NK-92 (cell line): ENCODE results near the gene MYO19.
"Not testable (repeated sequence)": the region's sequence is repeated elsewhere in the genome, so short reads cannot be mapped to it uniquely, and the experiment has no call there.

Experiments used
- DNase-seq: peaks from one replicate; lab custom pipeline; 2025; ENCODE audit not compliant: unreplicated experiment; lab: John Stamatoyannopoulos, UW

MYO19 gene

GRCh38 chr17:36464765-36465088 is 69.9 kb downstream of the MYO19 start:
- DNase-seq, result no peak

DNA sequence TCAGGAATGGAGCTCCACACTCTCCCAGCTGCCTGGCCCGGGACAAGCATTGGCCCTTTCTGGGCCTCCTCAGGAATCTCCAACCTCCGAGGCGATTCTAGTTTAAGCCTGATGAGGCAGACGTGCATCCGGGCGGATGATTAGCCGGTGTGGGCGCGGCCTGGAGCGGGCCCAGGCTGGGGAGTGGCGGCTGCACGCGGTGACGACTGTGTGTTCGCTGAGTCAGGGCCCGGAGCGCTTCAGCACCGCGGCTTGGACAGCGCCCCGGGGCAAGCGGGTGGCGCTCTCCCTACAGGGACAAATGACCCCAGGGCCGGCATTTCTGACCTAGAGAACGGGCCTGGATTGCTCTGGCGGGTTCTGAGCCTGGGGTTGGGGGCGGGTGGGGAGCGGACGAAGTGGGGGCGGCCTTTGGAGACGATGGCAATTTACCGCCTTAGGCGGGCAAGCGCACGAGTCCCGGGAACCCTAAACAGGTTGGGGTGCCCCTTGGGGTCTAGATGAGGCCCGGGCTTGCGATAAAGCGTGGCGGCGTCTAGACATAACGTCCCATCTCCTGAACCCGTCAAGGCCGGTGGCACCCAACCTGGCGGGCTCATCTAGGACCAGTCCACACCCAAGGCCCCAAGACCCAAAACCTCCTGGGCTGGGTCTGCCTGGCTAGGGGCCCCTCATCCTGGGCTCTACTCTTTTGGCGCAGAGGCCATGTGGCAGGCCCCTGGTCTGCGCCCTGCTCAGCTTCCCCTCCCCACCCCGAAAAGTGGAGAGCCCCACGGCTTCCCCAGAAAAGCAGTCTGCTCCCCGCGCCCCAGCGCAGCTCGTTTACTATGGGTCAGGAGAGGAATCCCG is 70.5 kb downstream of the MYO19 start:
- DNase-seq, result no peak

DNA sequence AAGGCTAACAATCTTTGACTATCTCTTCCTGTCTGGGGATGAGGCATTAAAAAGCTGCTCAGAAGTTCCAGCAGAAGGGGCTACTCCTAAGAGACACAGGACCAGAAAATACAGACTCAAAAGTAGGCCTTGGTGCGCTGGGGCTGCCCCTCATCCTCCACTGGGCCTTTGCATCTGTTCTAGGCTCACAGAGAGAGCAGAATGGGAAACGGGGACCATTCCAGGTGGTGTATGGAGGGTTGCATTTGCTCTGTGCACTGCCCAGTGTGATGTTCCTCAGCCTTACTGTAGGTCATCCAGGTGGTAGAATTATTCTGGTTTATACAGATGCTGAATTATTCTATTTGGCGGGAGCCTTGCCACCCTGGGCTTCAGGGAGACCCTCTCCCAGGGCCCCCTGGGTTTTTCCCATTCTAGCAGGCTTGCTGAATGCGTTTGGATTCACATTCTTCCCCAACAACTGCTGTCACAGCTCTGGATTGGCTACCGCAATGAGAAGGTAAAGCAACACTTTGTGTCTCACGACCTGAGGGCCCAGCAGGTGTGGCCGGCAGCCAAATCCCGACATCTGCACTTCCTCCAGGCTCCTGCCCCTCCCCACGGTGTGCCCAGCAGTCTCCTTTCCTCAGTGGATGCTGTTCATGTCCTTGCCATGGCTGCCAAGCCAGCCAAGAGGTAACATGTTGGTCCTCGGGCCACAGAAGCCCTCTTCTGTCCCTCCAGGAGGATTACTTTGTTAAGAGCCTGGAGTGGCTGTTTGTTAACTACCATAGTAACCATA is 73.1 kb downstream of the MYO19 start:
- DNase-seq, result no peak

GRCh38 chr17:36460265-36460937 is 74.3 kb downstream of the MYO19 start:
- no peak for DNase-seq

GRCh38 chr17:36459601-36460000 is 75.1 kb downstream of the MYO19 start:
- DNase-seq, result no peak

- DNase-seq, result no peak
These were observed 75.6 kb downstream of the MYO19 start for GRCh38 chr17:36459045-36459444.

DNA sequence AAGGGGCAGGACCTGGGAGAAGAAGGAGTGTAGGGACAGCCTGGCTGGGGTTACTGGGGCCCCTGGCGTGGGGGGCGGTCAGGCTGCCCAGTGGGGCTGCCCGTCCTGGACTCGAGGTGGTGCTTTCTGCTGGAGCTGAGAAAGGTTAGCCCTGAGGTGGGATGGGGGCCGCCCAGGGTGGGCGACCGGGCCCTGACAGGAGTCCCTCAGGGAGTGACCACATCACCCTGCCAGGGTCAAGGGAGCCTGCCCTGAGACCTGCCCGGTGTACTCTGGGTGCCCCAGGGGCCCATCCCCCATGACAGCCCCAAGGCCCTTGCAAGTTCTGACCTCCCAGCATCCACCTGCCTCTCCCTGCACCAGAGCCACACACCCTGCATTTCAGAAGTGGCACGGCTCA is 77.0 kb downstream of the MYO19 start:
- not testable (repeated sequence) for DNase-seq

DNA sequence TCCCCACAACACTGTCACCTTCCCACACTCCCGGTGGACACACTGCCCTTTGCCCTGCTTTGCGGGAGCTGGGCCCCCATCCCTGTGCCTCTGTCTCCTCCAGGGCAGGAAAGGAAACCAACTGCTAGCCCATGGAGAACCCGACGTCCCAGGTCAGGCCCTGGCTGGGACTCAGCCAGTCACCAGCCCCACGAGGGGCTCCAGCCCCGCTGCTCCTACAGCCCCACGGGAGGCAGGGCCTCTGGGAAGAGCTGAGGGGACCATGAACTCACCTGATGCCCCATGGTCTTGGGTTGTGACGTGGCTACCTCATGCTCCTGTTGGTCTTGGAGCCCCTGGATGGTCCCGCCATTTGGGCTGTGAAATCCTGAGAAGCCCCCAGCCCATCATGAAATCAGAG is 81.8 kb downstream of the MYO19 start:
- DNase-seq, result not testable (repeated sequence)

DNA sequence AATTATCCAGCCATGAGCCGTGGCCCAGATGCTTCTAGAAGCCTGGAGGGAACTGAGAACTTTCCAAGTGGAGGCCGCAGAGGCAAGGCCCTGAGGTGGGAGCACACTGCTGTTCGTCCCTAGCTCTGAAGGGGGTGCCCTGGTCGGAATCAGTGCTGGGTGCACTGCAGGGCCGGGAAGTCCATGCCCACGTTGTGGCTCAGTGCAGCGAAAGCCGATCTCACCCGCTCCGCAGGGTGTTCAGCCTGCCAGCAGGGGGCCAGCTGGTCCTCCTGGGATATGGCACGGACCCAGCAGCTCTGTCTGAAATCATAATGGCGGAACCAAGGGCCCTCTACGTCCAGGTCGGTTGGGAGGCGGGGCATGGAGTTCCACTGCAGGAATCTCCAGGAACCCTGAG is 84.7 kb downstream of the MYO19 start:
- DNase-seq, result not testable (repeated sequence)
